Astrocyte of the spinal cord (primary cell): Measurements from ENCODE around the gene LHCGR.

Experiments
- DNase-seq: peaks from one replicate; pipeline ENCODE4 v3.0.0; 2011; ENCODE audit warnings: low read depth, low spot score
- H3K4me3 ChIP-seq: 2 replicates; pipeline ENCODE4 v1.5.1; 2011; ENCODE audit warnings: low read depth, mild to moderate bottlenecking, low read length, moderate library complexity
- in situ Hi-C: cut with HindIII; loops from 2 replicates; pipeline ENCODE4 v1.10.0; 2017; ENCODE audit warnings: low sequenced_read_pairs
- TF ChIP-seq, protein P1 (sequence below): IDR thresholded peaks from 2 replicates; pipeline ENCODE4 v1.5.1; 2012; ENCODE audit warnings: low read depth, mild to moderate bottlenecking, low read length, inconsistent platforms

LHCGR gene

DNA sequence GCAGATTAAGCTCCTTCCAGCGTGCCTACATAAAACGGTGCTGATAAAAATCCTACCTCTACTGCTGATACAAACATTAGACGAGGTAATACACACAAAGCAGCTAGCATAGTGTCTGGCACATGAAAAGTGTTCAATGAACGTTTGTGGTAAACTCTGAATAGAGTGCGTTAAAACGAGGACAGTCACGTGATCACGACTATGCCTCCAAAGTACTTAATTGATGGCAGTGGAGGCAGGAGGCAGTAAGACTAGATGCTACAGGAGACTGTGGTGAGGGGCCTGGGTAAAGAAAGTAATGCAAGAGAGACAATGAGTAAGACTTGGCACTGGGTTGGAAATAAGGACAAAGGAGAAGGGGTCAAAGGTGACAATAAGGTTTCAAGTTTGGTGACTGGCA lies 32.1 kb upstream of the LHCGR start:
- in situ Hi-C loops: no loop called here
- no peak overlapping the region for H3K4me3 ChIP-seq
- TF ChIP-seq, protein P1, sequence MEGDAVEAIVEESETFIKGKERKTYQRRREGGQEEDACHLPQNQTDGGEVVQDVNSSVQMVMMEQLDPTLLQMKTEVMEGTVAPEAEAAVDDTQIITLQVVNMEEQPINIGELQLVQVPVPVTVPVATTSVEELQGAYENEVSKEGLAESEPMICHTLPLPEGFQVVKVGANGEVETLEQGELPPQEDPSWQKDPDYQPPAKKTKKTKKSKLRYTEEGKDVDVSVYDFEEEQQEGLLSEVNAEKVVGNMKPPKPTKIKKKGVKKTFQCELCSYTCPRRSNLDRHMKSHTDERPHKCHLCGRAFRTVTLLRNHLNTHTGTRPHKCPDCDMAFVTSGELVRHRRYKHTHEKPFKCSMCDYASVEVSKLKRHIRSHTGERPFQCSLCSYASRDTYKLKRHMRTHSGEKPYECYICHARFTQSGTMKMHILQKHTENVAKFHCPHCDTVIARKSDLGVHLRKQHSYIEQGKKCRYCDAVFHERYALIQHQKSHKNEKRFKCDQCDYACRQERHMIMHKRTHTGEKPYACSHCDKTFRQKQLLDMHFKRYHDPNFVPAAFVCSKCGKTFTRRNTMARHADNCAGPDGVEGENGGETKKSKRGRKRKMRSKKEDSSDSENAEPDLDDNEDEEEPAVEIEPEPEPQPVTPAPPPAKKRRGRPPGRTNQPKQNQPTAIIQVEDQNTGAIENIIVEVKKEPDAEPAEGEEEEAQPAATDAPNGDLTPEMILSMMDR: no peak
- DNase-seq: no peak

DNA sequence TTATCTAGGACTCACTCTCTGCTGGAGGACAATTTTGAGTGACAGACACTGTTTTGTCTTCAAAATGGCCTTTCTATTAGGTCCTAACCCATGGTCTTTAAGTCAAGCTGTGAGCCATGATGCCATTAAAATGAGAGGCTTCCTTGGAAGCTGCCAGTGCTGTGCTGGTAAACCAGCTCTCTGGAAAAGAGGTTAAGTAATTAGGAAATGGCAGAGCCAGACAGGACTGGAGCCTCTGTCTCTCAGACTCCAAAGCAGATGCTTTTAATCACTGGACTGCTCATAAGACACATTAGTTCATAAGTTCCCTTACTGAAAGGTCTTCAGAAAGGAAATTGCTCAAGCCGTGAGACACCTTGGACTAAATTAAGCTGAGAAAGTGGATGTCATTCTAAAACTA lies 25.8 kb upstream of the LHCGR start:
- in situ Hi-C loops: no loop called here
- TF ChIP-seq, protein P1: no peak
- DNase-seq: no peak
- H3K4me3 ChIP-seq: no peak overlapping the region

DNA sequence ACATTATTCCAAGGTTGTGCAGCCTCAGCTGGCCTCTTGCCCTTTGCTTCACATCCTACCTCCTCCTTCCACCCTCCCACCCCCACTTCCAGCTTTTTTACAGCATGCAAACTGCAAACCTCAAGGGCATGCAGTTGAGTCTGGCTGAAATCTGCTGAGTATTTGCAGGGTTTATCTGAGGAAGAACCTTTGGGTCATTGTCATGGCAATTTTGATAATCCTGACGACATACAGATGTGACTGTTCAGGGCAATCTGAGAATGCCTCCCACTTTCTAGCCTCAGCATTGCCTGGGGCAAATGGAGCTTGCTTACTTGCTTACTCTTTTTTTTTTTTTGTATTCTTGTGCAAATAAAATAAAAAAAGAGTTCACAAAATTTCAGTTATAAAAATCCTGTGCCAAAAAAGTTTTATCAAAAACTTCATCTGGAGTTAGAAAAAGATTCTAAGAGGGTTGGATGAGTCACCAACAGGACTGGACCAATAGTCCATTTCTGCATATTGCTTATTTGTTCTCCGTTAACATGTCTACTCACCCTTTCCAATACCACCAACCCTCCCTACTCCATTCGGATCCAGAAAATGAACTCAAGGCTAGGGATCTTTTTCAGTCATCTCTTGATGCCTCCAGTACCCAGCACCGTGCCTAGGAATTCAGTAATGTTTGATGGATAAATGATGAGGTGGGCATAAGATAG lies 23.6 kb upstream of the LHCGR start:
- in situ Hi-C loops: no loop called here
- TF ChIP-seq, protein P1: no peak
- H3K4me3 ChIP-seq: no peak overlapping the region
- no peak for DNase-seq

DNA sequence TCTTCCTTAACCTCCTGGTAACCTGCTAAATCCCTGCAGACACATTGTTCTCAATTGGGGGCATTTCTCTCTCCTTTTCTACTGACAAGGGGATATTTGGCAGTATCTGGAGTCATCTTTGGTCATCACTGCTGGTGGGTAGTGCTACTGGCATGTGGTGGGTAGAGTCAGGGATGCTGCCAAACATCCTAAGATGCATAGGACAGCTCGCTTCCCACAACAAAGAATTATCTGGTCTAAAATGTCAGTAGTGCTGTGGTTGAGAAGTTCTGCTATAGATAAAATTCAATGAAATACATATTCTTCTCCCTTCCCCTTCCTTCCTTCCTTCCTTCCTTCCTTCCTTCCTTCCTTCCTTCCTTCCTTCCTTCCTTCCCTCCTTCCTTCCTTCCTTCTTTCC lies 18.7 kb upstream of the LHCGR start:
- in situ Hi-C loops: no loop called here
- DNase-seq: no peak
- TF ChIP-seq, protein P1: no peak
- no peak overlapping the region for H3K4me3 ChIP-seq

DNA sequence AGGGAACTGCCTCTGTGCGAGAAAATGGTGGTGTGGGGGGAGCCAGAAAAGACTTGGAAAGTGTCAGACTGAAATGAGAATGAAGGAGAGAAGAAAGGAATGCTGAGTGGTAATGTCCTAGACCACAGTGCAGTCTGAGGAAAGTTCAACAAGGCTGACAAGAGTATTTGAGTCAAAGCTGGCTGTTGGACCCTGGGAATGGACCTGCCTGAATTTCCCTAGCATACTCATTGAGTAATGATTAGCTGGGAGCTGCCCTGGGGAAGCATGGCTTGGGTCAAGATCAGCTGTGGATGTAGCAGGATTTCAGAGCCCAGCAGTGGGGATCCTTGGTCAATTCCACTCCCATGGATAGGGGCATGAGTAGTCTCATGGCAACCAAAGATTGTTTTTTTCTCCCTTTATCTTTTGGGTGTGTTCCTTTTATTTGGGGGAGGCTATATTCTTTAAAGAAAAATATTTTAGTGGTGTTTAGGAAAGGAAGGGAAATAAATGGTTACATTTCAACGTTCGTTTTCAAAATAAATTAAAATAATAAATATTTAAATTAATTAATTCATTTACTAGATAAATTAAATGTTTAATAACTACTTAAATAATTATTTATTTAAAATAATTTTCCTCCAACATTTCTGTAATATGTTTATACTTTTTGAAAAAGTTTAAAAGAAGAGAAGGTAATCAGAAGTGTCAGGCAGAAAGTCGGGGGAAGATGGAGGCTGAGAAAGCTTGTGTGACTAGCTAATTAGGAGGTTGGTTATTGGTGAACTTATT lies 15.9 kb upstream of the LHCGR start:
- in situ Hi-C loops: no loop called here
- TF ChIP-seq, protein P1: no peak
- no peak overlapping the region for H3K4me3 ChIP-seq
- no peak for DNase-seq

DNA sequence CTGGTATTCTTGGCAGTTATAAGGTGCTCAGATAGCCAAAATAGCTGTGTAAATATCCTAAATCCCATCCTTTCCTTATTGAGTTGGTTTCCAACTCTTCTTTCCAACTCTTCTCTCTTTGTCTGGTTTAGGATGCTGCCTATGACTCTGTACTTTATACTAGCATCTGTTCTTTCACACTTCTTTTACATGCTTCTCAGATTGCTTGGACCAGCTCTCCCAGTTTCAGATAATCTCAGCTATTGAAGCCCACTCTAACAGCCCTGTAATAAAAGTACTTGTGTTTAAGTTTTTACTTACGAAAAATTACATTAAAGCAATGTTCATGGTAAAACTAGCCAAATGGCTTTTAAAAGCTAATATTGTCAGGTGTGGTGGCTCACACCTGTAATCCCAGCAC lies 14.7 kb upstream of the LHCGR start:
- in situ Hi-C loops: no loop called here
- no peak for DNase-seq
- TF ChIP-seq, protein P1: no peak
- no peak overlapping the region for H3K4me3 ChIP-seq
